ENCODE measurements around the gene PODN. TPM values are rescaled to one million over a fixed set of nuclear protein-coding genes. Genes with fewer than 3 reads are reported as not detected.
A peak's percentile ranks its signal among the peaks of the same experiment; 100 is the strongest.

PODN gene
- total RNA-seq, 1 experiment from 2014 or later = not detected

DNA sequence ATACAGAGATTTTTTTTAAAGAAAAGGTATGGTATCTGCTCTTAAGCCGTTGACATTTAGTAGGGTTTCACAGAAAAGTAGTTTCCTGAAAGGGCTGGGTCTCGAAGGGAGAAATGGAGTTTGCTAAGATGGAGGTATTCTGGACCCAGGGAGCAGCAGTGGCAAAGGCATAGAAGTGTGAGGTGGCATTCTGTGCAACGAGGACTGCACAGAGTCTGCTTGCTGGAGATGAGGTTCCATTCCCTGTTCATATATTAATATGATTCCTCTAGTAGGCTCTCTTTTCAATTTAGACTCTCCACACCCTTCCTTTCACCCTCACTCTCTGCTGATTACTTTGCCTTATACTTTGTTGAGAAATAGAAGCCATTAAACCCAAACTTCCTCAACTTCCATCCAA is 38.5 kb upstream of the PODN start:
- H3K27ac Mint-ChIP-seq (ENCODE audit: unreplicated experiment) = no peak overlapping the region
- no peaks in the 10 kb centered on the region for H3K36me3 Mint-ChIP-seq (ENCODE audit: insufficient read depth, unreplicated experiment)
- Histone ChIP-seq H3K27me3 (replicated peaks; ENCODE audit: control insufficient read depth, insufficient read depth, low read length) (no peaks in the 10 kb centered on the region), H3K36me3 (ENCODE audit: control insufficient read depth, insufficient read depth, low read length) (no peaks in the 10 kb centered on the region), H3K4me3 (ENCODE audit: low read depth, low read length) (no peak overlapping the region), H3K4me1 (no peaks in the 10 kb centered on the region), H3K9me3 (no peaks in the 10 kb centered on the region)
- TF ChIP-seq, protein P1, sequence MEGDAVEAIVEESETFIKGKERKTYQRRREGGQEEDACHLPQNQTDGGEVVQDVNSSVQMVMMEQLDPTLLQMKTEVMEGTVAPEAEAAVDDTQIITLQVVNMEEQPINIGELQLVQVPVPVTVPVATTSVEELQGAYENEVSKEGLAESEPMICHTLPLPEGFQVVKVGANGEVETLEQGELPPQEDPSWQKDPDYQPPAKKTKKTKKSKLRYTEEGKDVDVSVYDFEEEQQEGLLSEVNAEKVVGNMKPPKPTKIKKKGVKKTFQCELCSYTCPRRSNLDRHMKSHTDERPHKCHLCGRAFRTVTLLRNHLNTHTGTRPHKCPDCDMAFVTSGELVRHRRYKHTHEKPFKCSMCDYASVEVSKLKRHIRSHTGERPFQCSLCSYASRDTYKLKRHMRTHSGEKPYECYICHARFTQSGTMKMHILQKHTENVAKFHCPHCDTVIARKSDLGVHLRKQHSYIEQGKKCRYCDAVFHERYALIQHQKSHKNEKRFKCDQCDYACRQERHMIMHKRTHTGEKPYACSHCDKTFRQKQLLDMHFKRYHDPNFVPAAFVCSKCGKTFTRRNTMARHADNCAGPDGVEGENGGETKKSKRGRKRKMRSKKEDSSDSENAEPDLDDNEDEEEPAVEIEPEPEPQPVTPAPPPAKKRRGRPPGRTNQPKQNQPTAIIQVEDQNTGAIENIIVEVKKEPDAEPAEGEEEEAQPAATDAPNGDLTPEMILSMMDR (IDR thresholded peaks at IDR 0.05; ENCODE audit: insufficient read depth in 1 of 2, low read depth in 1 of 2, low read length in 1 of 2, severe bottlenecking in 1 of 2, unreplicated experiment in 1 of 2) = no peak
- no peaks in the 10 kb centered on the region for H3K27me3 Mint-ChIP-seq (ENCODE audit: insufficient read depth, unreplicated experiment)
- intact Hi-C loops (cut with micrococcal nuclease; ENCODE audit: unreplicated experiment) = no loop called here
- ChIA-PET POLR2A (interaction anchor here (0.9 kb wide), 1 partner anchor 33 kb away, joined by 3 read pairs; no protein-coding TSS in a partner anchor), CTCF (no interaction called here)
- DNase-seq = no peak
- H3K4me1 Mint-ChIP-seq (ENCODE audit: low read depth, unreplicated experiment) = no peaks in the 10 kb centered on the region
- BruUV-seq (replicated peaks) = no TSS peak
- no peaks in the 10 kb centered on the region for H3K9me3 Mint-ChIP-seq (ENCODE audit: unreplicated experiment)
- no peak overlapping the region for H3K4me3 Mint-ChIP-seq (ENCODE audit: unreplicated experiment)

DNA sequence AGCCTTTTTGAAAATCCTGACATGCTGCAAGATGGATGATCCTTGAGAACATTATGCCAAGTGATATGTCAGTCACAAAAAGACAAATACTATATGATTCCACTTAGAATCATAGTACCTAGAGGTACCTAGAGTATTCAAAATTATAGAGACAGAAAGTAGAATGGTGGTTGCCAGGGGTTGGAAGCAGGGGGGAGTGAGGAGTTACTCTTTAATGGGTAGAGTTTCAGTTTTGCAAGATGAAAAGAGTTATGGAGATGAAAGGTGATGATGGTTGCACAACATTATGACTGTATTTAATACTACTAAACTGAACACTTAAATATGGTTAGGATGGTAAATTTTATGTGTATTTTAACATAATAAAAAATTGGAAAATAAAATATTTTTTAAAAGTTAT is 37.9 kb upstream of the PODN start:
- intact Hi-C loops (cut with micrococcal nuclease; ENCODE audit: unreplicated experiment) = no loop called here
- Histone ChIP-seq H3K9me3 (no peaks in the 10 kb centered on the region), H3K4me3 (ENCODE audit: low read depth, low read length) (no peak overlapping the region), H3K27me3 (replicated peaks; ENCODE audit: control insufficient read depth, insufficient read depth, low read length) (no peaks in the 10 kb centered on the region), H3K4me1 (no peaks in the 10 kb centered on the region), H3K36me3 (ENCODE audit: control insufficient read depth, insufficient read depth, low read length) (no peaks in the 10 kb centered on the region)
- Mint-ChIP-seq H3K4me1 (ENCODE audit: low read depth, unreplicated experiment) (no peaks in the 10 kb centered on the region), H3K27ac (ENCODE audit: unreplicated experiment) (no peak overlapping the region), H3K27me3 (ENCODE audit: insufficient read depth, unreplicated experiment) (no peaks in the 10 kb centered on the region), H3K4me3 (ENCODE audit: unreplicated experiment) (no peak overlapping the region), H3K36me3 (ENCODE audit: insufficient read depth, unreplicated experiment) (no peaks in the 10 kb centered on the region), H3K9me3 (ENCODE audit: unreplicated experiment) (no peaks in the 10 kb centered on the region)
- CTCF ChIA-PET = no interaction called here
- BruUV-seq (replicated peaks) = no TSS peak
- TF ChIP-seq, protein P1 (IDR thresholded peaks at IDR 0.05; ENCODE audit: insufficient read depth in 1 of 2, low read depth in 1 of 2, low read length in 1 of 2, severe bottlenecking in 1 of 2, unreplicated experiment in 1 of 2) = no peak
- DNase-seq = no peak
- POLR2A ChIA-PET = interaction anchor here (0.7 kb wide), 1 partner anchor 131 kb away, joined by 10 read pairs; no protein-coding TSS in a partner anchor

DNA sequence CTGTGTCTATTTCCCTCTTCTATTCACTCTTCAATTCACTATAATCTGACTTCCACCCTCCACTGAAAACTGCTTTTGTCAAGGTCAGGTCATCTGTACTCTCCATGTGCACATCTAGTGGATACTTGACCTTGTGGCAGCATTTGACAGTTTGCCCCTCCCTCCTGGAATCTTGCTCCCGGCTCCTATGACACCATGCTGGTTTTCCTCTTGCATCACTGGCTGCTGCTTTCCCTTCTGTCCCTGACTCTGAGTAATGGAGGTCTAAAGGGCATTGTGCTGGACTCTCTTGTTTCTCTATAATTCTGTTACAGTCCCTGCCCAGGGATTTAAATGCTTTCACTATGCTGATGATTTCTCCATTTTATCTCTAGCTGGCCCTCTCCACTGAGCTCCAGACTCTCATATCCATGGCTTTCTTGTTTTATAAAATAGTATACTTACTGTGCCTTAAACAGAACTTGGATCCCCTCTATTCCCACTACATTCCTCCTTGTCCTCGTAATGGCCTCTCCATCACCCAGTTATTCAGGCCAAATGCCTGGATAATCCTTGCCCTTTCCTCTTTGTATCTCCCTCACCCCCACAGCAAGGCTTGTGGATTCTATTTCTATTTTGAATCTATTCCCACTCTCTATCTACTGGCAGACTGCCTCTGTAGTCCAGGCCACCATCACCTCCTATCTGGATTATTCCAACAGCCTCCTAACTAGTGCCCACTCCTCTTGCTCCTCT is 36.8 kb upstream of the PODN start:
- Histone ChIP-seq H3K27me3 (replicated peaks; ENCODE audit: control insufficient read depth, insufficient read depth, low read length) (no peaks in the 10 kb centered on the region), H3K36me3 (ENCODE audit: control insufficient read depth, insufficient read depth, low read length) (no peaks in the 10 kb centered on the region), H3K4me1 (no peaks in the 10 kb centered on the region), H3K9me3 (no peaks in the 10 kb centered on the region), H3K4me3 (ENCODE audit: low read depth, low read length) (no peak overlapping the region)
- H3K4me3 Mint-ChIP-seq (ENCODE audit: unreplicated experiment) = no peak overlapping the region
- POLR2A ChIA-PET = interaction anchor here (0.7 kb wide), 1 partner anchor 130 kb away, joined by 10 read pairs; no protein-coding TSS in a partner anchor
- CTCF ChIA-PET = no interaction called here
- H3K36me3 Mint-ChIP-seq (ENCODE audit: insufficient read depth, unreplicated experiment) = no peaks in the 10 kb centered on the region
- BruUV-seq (replicated peaks) = no TSS peak
- intact Hi-C loops (cut with micrococcal nuclease; ENCODE audit: unreplicated experiment) = no loop called here
- H3K27me3 Mint-ChIP-seq (ENCODE audit: insufficient read depth, unreplicated experiment) = no peaks in the 10 kb centered on the region
- H3K27ac Mint-ChIP-seq (ENCODE audit: unreplicated experiment) = no peak overlapping the region
- H3K9me3 Mint-ChIP-seq (ENCODE audit: unreplicated experiment) = no peaks in the 10 kb centered on the region
- no peaks in the 10 kb centered on the region for H3K4me1 Mint-ChIP-seq (ENCODE audit: low read depth, unreplicated experiment)
- TF ChIP-seq, protein P1 (IDR thresholded peaks at IDR 0.05; ENCODE audit: insufficient read depth in 1 of 2, low read depth in 1 of 2, low read length in 1 of 2, severe bottlenecking in 1 of 2, unreplicated experiment in 1 of 2) = no peak
- peak; percentile 31 to 52 for DNase-seq
